ENCODE results near the gene IFT88. TPM values are rescaled to one million over a fixed set of nuclear protein-coding genes. Genes with fewer than 3 reads are reported as not detected.

IFT88 gene
- total RNA-seq, 2 donors from 2014 or later = 10.8 to 22.0 TPM

- no peak for DNase-seq (ENCODE audit: low spot score)
- Histone ChIP-seq H3K27ac (no peak overlapping the region), H3K36me3 (no peaks in the 10 kb centered on the region), H3K4me3 (no peak overlapping the region), H3K4me1 (replicated peaks) (no peaks in the 10 kb centered on the region), H3K9me3 (no peaks in the 10 kb centered on the region), H3K27me3 (replicated peaks; ENCODE audit: insufficient read depth) (no peaks in the 10 kb centered on the region)
- TF ChIP-seq POLR2A (IDR thresholded peaks at IDR 0.05) = no peak
- no peak for TF ChIP-seq CTCF (IDR thresholded peaks at IDR 0.05)
- no peak for TF ChIP-seq POLR2AphosphoS5 (IDR thresholded peaks at IDR 0.05)
- intact Hi-C loops (cut with DNase I) = no loop called here
- WGBS = 92% methylated on average over 5 of the region's 5 CpGs
Measured at GRCh38 chr13:20637811-20638210, 70.9 kb downstream of the IFT88 start.

- DNase-seq (ENCODE audit: low spot score) = no peak
- H3K4me1 ChIP-seq (replicated peaks) = no peaks in the 10 kb centered on the region
- no peak for TF ChIP-seq CTCF (IDR thresholded peaks at IDR 0.05)
- no peak for TF ChIP-seq POLR2A (IDR thresholded peaks at IDR 0.05)
- TF ChIP-seq POLR2AphosphoS5 (IDR thresholded peaks at IDR 0.05) = no peak
- no peaks in the 10 kb centered on the region for H3K9me3 ChIP-seq
- intact Hi-C loops (cut with DNase I) = no loop called here
- 93% methylated on average over 2 of the region's 2 CpGs for whole genome bisulfite sequencing
- no peaks in the 10 kb centered on the region for H3K27me3 ChIP-seq (replicated peaks; ENCODE audit: insufficient read depth)
- no peak overlapping the region for H3K4me3 ChIP-seq
- H3K27ac ChIP-seq = no peak overlapping the region
- no peaks in the 10 kb centered on the region for H3K36me3 ChIP-seq
Measured at GRCh38 chr13:20647758-20648157, 80.8 kb downstream of the IFT88 start.

GRCh38 chr13:20652946-20653345 lies 86.0 kb downstream of the IFT88 start:
- intact Hi-C loops (cut with DNase I) = no loop called here
- H3K27ac ChIP-seq = no peak overlapping the region
- H3K4me1 ChIP-seq (replicated peaks) = no peaks in the 10 kb centered on the region
- H3K27me3 ChIP-seq (replicated peaks; ENCODE audit: insufficient read depth) = no peaks in the 10 kb centered on the region
- TF ChIP-seq POLR2AphosphoS5 (IDR thresholded peaks at IDR 0.05) = no peak
- no peak for TF ChIP-seq POLR2A (IDR thresholded peaks at IDR 0.05)
- TF ChIP-seq CTCF (IDR thresholded peaks at IDR 0.05) = no peak
- H3K36me3 ChIP-seq = no peaks in the 10 kb centered on the region
- H3K4me3 ChIP-seq = no peak overlapping the region
- DNase-seq (ENCODE audit: low spot score) = no peak
- H3K9me3 ChIP-seq = no peaks in the 10 kb centered on the region
- 69% methylated on average over 4 of the region's 4 CpGs for WGBS

- 88% methylated on average over 1 of the region's 1 CpG for WGBS
- Histone ChIP-seq H3K36me3 (no peaks in the 10 kb centered on the region), H3K4me1 (replicated peaks) (no peaks in the 10 kb centered on the region), H3K27me3 (replicated peaks; ENCODE audit: insufficient read depth) (no peaks in the 10 kb centered on the region), H3K27ac (no peak overlapping the region), H3K4me3 (no peak overlapping the region), H3K9me3 (no peaks in the 10 kb centered on the region)
- intact Hi-C loops (cut with DNase I) = no loop called here
- DNase-seq (ENCODE audit: low spot score) = no peak
- TF ChIP-seq POLR2AphosphoS5 (IDR thresholded peaks at IDR 0.05) (no peak), POLR2A (IDR thresholded peaks at IDR 0.05) (no peak), CTCF (IDR thresholded peaks at IDR 0.05) (no peak)
Measured at GRCh38 chr13:20654156-20654555, 87.2 kb downstream of the IFT88 start.

GRCh38 chr13:20658451-20659040 lies 91.6 kb downstream of the IFT88 start:
- Histone ChIP-seq H3K27ac (no peak overlapping the region), H3K27me3 (replicated peaks; ENCODE audit: insufficient read depth) (no peaks in the 10 kb centered on the region), H3K36me3 (no peaks in the 10 kb centered on the region), H3K4me1 (replicated peaks) (no peaks in the 10 kb centered on the region), H3K4me3 (no peak overlapping the region), H3K9me3 (no peaks in the 10 kb centered on the region)
- 73% methylated on average over 5 of the region's 5 CpGs for WGBS
- DNase-seq (ENCODE audit: low spot score) = no peak
- intact Hi-C loops (cut with DNase I) = no loop called here
- TF ChIP-seq CTCF (IDR thresholded peaks at IDR 0.05) = no peak
- no peak for TF ChIP-seq POLR2A (IDR thresholded peaks at IDR 0.05)
- no peak for TF ChIP-seq POLR2AphosphoS5 (IDR thresholded peaks at IDR 0.05)
